T-helper 2 cell treated with Interferon-gamma antibody and Interleukin-4, amounts not matched to agents 5 μg/mL and 100 μg/mL, for 36 hours (primary cell): ENCODE measurements around the gene AFF1.
A peak's percentile ranks its signal among the peaks of the same experiment; 100 is the strongest.

Source experiments
- DNase-seq: peaks from one replicate; pipeline ENCODE4 v3.0.0; 2021; ENCODE audit warnings: low spot score
- H3K27ac Mint-ChIP-seq: one replicate; pipeline ENCODE4 v1.8.0; 2021; ENCODE audit warnings: mild to moderate bottlenecking, mixed read lengths
- H3K27me3 Mint-ChIP-seq: one replicate; pipeline ENCODE4 v1.8.0; 2021; ENCODE audit warnings: low read depth, mixed read lengths
- H3K36me3 Mint-ChIP-seq: one replicate; pipeline ENCODE4 v1.8.0; 2021; ENCODE audit warnings: low read depth, mixed read lengths
- H3K4me1 Mint-ChIP-seq: one replicate; pipeline ENCODE4 v1.8.0; 2021; ENCODE audit warnings: low read depth, mixed read lengths
- H3K4me3 Mint-ChIP-seq: one replicate; pipeline ENCODE4 v1.8.0; 2022; ENCODE audit warnings: mild to moderate bottlenecking, moderate library complexity, mixed read lengths
- H3K9me3 Mint-ChIP-seq: one replicate; pipeline ENCODE4 v1.8.0; 2021; ENCODE audit warnings: mixed read lengths

The AFF1 gene

DNA sequence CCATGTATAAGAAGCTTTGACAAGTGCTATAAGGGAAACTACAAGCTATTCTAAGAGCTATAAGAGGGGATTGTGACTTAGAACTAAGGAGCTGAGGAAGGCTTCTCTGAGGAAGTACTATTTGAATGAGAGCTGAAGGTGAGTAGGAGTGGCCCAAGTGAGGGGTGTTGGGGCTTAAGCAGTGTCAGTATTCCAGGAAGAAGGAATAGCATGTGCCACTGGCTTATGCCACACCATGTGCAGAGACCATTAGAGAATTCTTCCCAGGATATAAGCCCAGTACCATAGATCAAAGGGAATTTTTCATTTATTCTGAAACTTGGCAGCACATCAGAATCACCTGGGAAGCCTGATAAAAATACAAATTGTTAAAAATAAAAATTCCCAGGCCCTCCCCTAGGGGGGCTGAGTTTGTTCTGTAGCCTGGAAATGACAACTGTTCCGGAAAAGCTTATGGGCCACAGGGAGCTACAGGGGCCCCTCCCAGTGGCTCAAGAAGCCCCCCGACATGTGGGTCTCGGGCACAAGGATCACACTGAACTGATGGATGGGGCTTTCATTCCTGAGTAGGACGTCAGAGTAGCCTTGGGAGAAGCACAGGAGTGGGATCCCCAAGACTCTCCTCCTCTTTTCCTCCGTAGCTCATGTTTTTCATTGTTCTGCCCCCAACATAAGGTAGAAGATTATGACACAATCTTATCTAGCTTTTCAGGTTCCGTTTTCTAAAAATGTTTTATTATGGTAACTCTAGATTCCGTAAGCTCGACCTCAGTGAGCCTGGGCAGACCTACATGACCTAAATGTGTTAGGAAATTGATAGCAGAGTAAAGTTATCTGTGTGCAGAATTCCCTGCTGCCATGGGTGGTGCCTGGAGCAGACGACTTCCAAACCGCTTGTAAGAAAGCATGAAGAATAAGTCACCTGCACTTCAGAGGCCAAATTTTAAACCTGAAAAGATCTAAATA lies 119.3 kb downstream of the AFF1 start:
- Mint-ChIP-seq H3K36me3 (peaks cover 23% of the 10 kb centered on the region), H3K27ac (no peak overlapping the region), H3K4me1 (peaks cover 49% of the 10 kb centered on the region), H3K4me3 (no peak overlapping the region), H3K9me3 (no peaks in the 10 kb centered on the region), H3K27me3 (no peaks in the 10 kb centered on the region)
- no peak for DNase-seq

DNA sequence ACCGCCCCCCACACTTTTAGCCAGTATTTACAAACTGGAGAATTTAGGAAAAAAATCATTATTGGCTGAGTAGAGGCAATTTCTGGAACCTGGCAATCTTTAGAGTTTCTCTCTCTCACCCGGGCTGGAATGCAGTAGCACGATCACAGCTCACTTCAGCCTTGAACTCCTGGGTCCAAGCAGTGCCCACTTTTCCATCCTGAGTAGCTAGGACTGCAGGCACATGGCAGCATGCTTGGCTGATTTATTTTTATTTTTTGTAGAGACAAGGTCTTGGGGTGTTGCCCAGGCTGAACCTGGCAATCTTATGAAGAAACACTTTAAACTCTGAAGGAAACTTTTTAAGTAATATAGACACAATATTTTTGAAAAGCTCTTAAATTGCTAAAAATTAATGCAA lies 120.1 kb downstream of the AFF1 start:
- Mint-ChIP-seq H3K9me3 (no peaks in the 10 kb centered on the region), H3K4me3 (no peak overlapping the region), H3K36me3 (peaks cover 26% of the 10 kb centered on the region), H3K4me1 (peaks cover 52% of the 10 kb centered on the region), H3K27me3 (no peaks in the 10 kb centered on the region), H3K27ac (no peak overlapping the region)
- DNase-seq = no peak

DNA sequence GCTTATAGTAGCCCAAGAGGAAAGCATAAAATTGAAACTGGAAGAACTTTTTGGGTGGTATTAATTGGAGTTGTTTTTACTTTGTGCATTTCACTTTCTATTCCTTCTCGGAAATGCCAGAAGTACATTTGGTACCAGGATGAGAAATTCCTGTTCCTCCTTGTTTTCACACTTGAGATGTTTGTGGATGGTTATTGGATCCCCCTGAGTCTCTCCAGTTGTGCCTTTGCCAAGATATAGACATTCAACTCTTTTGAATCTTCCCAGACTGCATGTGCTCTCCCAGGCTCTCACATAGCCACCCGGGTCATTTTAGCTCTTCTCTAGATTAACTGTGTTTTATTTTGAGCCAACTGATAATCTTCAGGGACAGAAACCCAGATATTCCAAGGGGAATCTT lies 120.5 kb downstream of the AFF1 start:
- DNase-seq = no peak
- H3K4me3 Mint-ChIP-seq = no peak overlapping the region
- H3K4me1 Mint-ChIP-seq = peaks cover 49% of the 10 kb centered on the region
- peaks cover 25% of the 10 kb centered on the region for H3K36me3 Mint-ChIP-seq
- H3K27me3 Mint-ChIP-seq = no peaks in the 10 kb centered on the region
- H3K27ac Mint-ChIP-seq = no peak overlapping the region
- no peaks in the 10 kb centered on the region for H3K9me3 Mint-ChIP-seq

DNA sequence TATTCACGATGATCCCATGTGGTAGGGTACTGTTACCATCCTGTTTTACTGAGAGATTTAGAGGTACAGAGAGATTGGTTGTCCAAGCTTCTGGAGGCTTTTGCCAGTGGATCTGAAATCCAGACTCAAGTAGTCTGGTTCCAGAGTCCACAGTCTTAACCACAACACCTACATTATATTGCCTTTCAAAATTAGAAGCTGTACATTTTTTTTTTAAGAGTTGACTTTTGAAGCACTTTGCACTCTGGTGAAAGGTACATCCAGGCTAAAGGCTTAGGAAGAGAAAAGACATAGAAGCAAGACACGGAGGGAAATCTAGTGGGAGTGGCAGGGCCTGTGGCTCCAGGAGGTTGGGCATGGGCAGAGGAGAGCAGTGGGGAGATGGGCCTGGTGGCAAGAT lies 122.1 kb downstream of the AFF1 start:
- no peaks in the 10 kb centered on the region for H3K9me3 Mint-ChIP-seq
- no peaks in the 10 kb centered on the region for H3K27me3 Mint-ChIP-seq
- no peak for DNase-seq
- peaks cover 22% of the 10 kb centered on the region for H3K36me3 Mint-ChIP-seq
- no peak overlapping the region for H3K4me3 Mint-ChIP-seq
- H3K27ac Mint-ChIP-seq = no peak overlapping the region
- H3K4me1 Mint-ChIP-seq = peaks cover 43% of the 10 kb centered on the region

DNA sequence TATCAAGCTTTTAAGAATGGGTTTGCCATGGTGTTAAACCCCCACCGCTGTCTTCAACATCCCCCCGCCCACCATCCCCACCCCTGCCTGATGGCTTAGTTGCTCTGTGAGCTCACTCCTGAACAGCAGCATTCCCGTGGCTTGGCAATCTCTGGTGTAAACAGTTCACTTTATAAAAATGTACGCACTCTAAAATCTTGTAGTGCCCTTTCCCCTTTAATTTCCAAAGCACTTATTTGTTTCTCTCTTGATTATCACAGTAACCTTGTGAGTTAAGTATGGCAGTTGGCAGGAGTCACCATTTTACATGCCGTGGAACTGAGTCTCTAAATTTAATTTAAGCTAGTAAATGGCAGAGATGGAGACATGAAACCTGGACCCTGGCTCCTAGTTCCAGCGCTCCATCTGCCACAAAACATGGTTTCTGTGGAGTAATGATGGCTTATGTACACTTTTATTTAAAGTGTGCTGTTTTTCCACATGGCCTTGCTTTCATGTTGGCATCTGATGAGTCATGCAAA lies 123.1 kb downstream of the AFF1 start:
- H3K36me3 Mint-ChIP-seq = peaks cover 18% of the 10 kb centered on the region
- no peak overlapping the region for H3K27ac Mint-ChIP-seq
- H3K4me3 Mint-ChIP-seq = no peak overlapping the region
- H3K27me3 Mint-ChIP-seq = no peaks in the 10 kb centered on the region
- H3K9me3 Mint-ChIP-seq = no peaks in the 10 kb centered on the region
- DNase-seq = no peak
- H3K4me1 Mint-ChIP-seq = peaks cover 40% of the 10 kb centered on the region

DNA sequence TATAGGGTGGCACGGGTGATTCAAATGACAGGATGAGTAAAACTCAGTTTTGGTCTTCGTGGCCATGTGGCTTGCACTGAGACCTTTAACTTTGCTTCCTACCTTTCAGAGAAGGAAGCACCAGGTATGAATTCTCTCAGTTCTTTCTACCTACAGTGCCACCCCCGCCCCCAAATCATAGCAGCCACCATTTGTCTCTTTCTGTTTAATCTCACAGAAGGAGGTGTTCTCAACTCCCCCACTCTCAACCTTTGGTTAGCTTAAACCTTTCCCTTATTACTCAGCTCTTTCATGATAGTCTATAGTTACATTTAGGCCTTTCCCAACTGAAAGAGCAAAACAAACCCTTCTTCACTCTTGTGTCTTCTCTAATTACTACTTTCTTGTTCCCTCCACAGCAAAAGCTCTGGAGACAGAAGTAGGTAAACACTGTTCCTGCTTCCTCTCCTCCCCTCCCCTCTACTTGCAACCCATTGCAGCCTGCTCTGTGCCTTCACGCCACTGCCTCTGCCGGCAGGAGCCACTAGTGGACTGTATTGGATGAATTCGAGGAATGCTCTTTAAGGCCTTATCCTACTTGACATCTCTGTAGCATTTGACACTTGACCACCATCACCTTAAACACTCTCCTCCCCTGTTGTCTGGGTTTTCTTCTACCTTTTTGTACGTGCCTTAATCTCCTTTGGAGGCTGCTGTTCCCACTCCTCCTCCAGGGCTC lies 123.7 kb downstream of the AFF1 start:
- Mint-ChIP-seq H3K4me3 (peak overlapping the region; percentile 20), H3K36me3 (peaks cover 20% of the 10 kb centered on the region), H3K27ac (peak overlapping the region; percentile 49), H3K27me3 (no peaks in the 10 kb centered on the region), H3K4me1 (peaks cover 41% of the 10 kb centered on the region), H3K9me3 (no peaks in the 10 kb centered on the region)
- peak; percentile 56 for DNase-seq

DNA sequence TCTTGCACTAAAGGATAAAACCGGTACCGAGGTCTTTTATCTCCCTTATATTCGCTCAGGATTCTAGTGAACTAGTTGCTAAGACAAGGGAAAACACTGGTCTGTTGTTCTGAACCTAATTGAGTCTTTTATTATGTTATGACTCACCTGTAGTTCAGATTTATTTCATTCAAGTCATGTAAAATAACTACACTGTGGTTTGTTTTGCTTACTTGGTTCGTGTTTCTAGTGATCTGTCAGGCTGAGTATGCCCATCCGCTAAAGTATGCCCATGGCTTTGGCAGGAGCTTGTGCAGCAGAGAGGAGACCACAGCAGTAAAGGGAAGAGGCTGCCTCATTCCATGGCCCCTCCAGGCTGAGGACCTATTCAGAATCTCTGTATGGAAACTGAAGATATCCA lies 126.1 kb downstream of the AFF1 start:
- H3K4me3 Mint-ChIP-seq = peak overlapping the region; percentile 24
- peaks cover 23% of the 10 kb centered on the region for H3K36me3 Mint-ChIP-seq
- no peaks in the 10 kb centered on the region for H3K9me3 Mint-ChIP-seq
- H3K27ac Mint-ChIP-seq = peak overlapping the region; percentile 56
- H3K4me1 Mint-ChIP-seq = peaks cover 46% of the 10 kb centered on the region
- no peak for DNase-seq
- no peaks in the 10 kb centered on the region for H3K27me3 Mint-ChIP-seq

DNA sequence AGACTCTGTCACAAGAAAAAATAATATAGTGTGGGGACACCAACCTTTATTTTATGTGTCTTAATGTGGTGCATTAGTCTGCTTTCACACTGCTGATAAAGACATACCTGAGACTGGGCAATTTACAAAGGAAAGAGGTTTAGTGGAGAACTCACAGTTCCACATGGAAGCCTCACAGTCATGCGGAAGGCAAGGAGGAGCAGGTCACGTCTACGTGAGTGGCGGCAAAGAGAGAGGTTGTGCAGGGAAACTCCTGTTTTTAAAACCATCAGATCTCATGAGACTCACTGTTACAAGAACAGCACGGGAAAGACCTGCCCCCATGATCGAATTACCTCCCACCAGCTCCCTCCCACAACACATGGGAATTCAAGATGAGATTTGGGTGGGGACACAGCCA lies 130.2 kb downstream of the AFF1 start:
- no peaks in the 10 kb centered on the region for H3K9me3 Mint-ChIP-seq
- peaks cover 17% of the 10 kb centered on the region for H3K36me3 Mint-ChIP-seq
- H3K4me1 Mint-ChIP-seq = peaks cover 21% of the 10 kb centered on the region
- no peak overlapping the region for H3K27ac Mint-ChIP-seq
- no peaks in the 10 kb centered on the region for H3K27me3 Mint-ChIP-seq
- no peak for DNase-seq
- no peak overlapping the region for H3K4me3 Mint-ChIP-seq

DNA sequence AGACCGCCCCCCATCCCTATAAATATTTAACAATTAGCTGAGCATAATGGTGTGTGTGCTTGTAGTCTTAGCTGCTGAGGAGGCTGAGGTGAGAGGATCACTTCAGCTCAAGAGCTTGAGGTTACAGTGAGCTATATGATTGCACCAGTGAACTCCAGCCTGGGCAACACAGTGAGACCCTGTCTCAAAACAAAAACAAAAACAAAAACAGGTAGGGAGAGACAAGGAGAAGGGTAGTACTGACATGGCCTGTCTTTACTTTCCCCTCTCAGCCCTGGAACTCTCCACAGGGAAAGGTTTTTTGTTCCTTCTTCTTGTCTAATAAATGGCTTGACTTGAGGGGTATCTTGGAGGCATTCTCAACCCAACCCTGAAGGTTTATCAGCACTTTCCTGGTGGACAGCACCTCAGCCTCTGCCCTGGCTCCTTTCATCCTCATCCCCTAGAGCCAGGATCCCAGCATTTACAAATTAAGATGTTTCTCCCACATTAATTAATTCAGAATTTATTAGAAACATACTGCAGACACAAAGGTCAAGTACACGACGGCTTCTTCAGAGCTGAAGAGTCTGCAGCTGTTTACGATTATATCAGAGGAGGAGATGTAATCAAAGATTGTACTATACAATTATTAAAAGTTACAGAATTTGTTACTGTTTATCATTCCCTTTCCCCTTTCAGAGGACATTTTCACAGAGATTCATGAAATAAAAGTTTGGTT lies 131.8 kb downstream of the AFF1 start:
- Mint-ChIP-seq H3K9me3 (no peaks in the 10 kb centered on the region), H3K27ac (no peak overlapping the region), H3K27me3 (no peaks in the 10 kb centered on the region), H3K4me3 (no peak overlapping the region), H3K36me3 (peaks cover 13% of the 10 kb centered on the region), H3K4me1 (peaks cover 16% of the 10 kb centered on the region)
- no peak for DNase-seq

DNA sequence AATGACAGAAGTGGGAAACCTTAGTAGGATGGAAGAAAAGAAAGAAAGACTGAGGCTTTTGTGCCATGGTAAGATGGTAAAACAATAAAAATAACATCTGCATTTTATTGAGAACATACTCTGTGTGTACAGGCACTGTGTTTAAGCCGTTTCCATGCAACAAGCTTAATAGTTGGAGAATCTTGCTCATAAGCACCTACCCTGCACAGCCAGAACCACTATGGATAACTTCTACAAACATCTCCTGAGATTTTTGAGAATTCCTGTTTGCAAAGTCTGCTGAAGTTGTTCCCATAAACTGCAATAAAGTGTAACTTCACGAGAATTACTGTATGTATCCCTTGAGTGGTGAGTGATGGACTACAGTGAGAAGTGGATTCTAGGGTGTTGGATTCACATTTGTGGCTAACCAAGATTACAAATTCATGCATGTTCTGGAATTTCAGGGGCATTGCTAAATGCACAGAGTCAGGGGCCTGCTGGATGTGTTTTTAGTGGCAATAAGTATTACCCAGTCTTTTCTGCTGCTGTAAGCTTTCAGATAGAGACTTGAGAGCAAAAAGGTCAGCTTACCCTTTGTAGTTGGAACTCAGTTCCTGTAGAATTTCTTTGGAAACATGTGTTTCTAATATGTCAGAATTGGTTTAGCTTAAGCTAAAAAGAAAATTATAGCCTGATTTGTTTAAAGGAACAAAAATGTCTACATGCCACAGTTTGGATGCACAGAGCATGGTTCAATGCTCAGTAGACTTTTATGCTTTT lies 132.5 kb downstream of the AFF1 start:
- peaks cover 14% of the 10 kb centered on the region for H3K36me3 Mint-ChIP-seq
- no peak overlapping the region for H3K4me3 Mint-ChIP-seq
- peaks cover 19% of the 10 kb centered on the region for H3K4me1 Mint-ChIP-seq
- H3K27ac Mint-ChIP-seq = no peak overlapping the region
- no peak for DNase-seq
- no peaks in the 10 kb centered on the region for H3K9me3 Mint-ChIP-seq
- H3K27me3 Mint-ChIP-seq = no peaks in the 10 kb centered on the region

DNA sequence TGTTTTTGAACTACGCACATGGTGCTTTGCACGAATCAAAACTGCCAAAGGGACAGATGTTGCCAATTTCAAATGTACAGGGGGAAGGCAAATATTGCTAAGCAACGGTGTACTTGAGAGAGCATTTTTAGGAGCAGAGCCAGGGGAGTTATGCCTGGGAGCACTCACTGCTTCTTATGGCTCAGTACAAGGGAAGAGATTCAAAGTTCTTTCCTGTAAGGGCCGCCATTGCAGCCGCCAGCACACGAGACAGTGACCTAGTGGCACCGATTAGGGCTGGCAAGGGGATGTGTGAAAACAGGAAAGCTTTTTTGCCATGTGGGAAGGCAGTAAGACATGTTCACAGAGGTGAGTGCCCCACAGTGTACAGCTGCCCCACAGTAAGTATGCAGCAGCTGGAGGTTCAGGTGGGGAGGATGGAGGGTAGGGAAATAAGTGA lies 133.8 kb downstream of the AFF1 start:
- H3K4me1 Mint-ChIP-seq = peaks cover 26% of the 10 kb centered on the region
- no peaks in the 10 kb centered on the region for H3K9me3 Mint-ChIP-seq
- no peak overlapping the region for H3K4me3 Mint-ChIP-seq
- H3K27me3 Mint-ChIP-seq = no peaks in the 10 kb centered on the region
- H3K36me3 Mint-ChIP-seq = peaks cover 12% of the 10 kb centered on the region
- no peak overlapping the region for H3K27ac Mint-ChIP-seq
- DNase-seq = no peak

DNA sequence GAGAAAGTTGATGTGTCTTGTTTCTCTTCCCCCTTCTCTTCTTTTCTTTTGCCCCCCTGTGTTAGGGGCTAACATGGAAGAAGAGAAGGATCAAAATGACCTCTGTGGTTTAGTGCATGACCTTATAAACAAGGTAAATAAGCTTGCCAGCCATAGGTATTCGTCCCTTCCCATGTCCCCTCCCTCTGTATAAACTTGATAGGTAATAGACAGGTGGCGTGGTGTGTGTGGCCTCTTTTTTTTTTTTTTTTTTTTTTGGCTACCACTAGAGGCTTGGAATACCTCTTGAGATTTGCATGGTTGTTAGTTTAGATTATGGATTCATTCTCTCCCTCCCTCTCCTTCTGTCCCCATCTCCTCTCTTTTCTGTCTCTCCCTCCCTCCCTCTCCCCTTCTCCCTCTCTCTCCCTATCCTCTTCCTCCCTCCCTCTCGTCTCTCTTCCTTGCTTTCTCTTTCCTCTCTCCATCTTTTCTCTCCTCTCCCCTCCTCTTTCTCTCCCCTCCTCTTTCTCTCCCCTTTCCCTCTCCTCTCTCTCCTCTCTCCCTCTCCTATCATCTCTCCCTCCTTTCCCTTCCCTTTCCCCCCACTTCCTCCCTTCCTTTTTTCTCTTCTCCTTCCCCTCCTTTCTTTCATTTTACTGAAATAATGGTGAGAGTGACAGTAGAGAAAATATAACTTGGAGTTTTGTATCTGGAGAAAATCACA lies 134.4 kb downstream of the AFF1 start:
- no peaks in the 10 kb centered on the region for H3K27me3 Mint-ChIP-seq
- peaks cover 8% of the 10 kb centered on the region for H3K36me3 Mint-ChIP-seq
- peaks cover 28% of the 10 kb centered on the region for H3K4me1 Mint-ChIP-seq
- no peak for DNase-seq
- no peaks in the 10 kb centered on the region for H3K9me3 Mint-ChIP-seq
- H3K27ac Mint-ChIP-seq = no peak overlapping the region
- no peak overlapping the region for H3K4me3 Mint-ChIP-seq

DNA sequence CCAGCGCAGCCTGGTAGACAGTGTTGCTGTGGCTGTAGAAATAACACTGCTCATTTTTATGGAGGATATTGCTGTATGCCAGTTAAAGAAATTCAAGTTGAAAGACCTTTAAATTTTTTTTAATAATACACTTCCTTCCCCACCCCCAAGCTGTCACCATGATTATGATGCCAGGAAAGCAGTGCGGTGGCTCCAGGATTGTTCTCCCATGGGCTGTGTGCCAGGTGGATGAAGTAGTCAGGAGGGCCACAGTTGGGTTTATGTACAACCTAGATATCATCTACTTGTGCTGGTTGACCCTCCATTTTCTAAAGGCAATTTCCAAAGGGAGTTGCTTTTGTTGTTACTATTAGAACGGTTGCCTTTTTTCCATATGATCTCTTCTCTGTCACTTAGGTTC lies 136.6 kb downstream of the AFF1 start:
- no peaks in the 10 kb centered on the region for H3K9me3 Mint-ChIP-seq
- peaks cover 5% of the 10 kb centered on the region for H3K36me3 Mint-ChIP-seq
- H3K4me1 Mint-ChIP-seq = peaks cover 37% of the 10 kb centered on the region
- DNase-seq = no peak
- no peaks in the 10 kb centered on the region for H3K27me3 Mint-ChIP-seq
- H3K27ac Mint-ChIP-seq = peak overlapping the region; percentile 16
- H3K4me3 Mint-ChIP-seq = no peak overlapping the region
